HEK293T (cell line): Measurements from ENCODE around the gene ATP1B3.

Experiments
- BHLHE40 ChIP-seq: fragments of 450-650 bp; IDR thresholded peaks from 2 replicates; pipeline ENCODE4 v1.6.1; 2016; ENCODE audit warnings: mild to moderate bottlenecking, moderate library complexity, borderline replicate concordance
- ELF4 ChIP-seq: fragments of 450-650 bp; IDR thresholded peaks from 2 replicates; pipeline ENCODE4 v1.6.1; 2017; ENCODE audit warnings: antibody characterized with exemption
- FOXK2 ChIP-seq: fragments of 450-650 bp; IDR thresholded peaks from 2 replicates; pipeline ENCODE4 v1.6.1; 2016; ENCODE audit warnings: mild to moderate bottlenecking
- FOXM1 ChIP-seq: fragments of 450-650 bp; IDR thresholded peaks from 2 replicates; pipeline ENCODE4 v1.6.1; 2017; ENCODE audit warnings: mild to moderate bottlenecking, borderline replicate concordance
- L3MBTL2 ChIP-seq: fragments of 450-650 bp; conservative IDR thresholded peaks from 2 replicates; pipeline ENCODE4 v1.6.1; 2016; ENCODE audit warnings: mild to moderate bottlenecking
- LEF1 ChIP-seq: fragments of 450-650 bp; IDR thresholded peaks from 2 replicates; pipeline ENCODE4 v1.6.1; 2017; ENCODE audit warnings: mild to moderate bottlenecking, borderline replicate concordance
- NFRKB ChIP-seq: fragments of 450-650 bp; IDR thresholded peaks from 2 replicates; pipeline ENCODE4 v1.6.1; 2016; ENCODE audit warnings: mild to moderate bottlenecking, moderate library complexity
- PKNOX1 ChIP-seq: fragments of 450-650 bp; IDR thresholded peaks from 2 replicates; pipeline ENCODE4 v1.6.1; 2016
- SP1 ChIP-seq: fragments of 450-650 bp; IDR thresholded peaks from 2 replicates; pipeline ENCODE4 v1.6.1; 2017
- TARDBP ChIP-seq: fragments of 450-650 bp; IDR thresholded peaks from 2 replicates; pipeline ENCODE4 v1.6.1; 2016

- no peak for TF ChIP-seq FOXM1
- no peak for TF ChIP-seq SP1
- no peak for TF ChIP-seq ELF4
- no peak for TF ChIP-seq BHLHE40
- no peak for TF ChIP-seq NFRKB
- TF ChIP-seq FOXK2: no peak
- TF ChIP-seq L3MBTL2: no peak
- TF ChIP-seq TARDBP: no peak
- no peak for TF ChIP-seq PKNOX1
- no peak for TF ChIP-seq LEF1
Observed at GRCh38 chr3:141940194-141940776, 63.8 kb downstream of the ATP1B3 start.
